Lower lobe of right lung (tissue), 2 donors: ENCODE data around the gene PODXL. TPM values are rescaled to one million over a fixed set of nuclear protein-coding genes. Genes with fewer than 3 reads are reported as not detected.

Experiments used
- ATAC-seq, 2 donors: fragments of 200-7000 bp; cut with Tn5 transposase; one replicate each; pipeline ENCODE4 v1.9.1; 2020 to 2022; ENCODE audit warnings: mild to moderate bottlenecking in 2 of 2, moderate library complexity in 2 of 2
- DNase-seq: peaks from one replicate; pipeline ENCODE4 v3.0.0-alpha.2; 2020
- H3K27ac ChIP-seq: fragments of 200-600 bp; one replicate; pipeline ENCODE4 v1.8.0; 2022
- H3K27me3 ChIP-seq: fragments of 200-600 bp; one replicate; pipeline ENCODE4 v1.8.0; 2022; ENCODE audit warnings: low read depth
- H3K36me3 ChIP-seq: fragments of 200-600 bp; one replicate; pipeline ENCODE4 v1.8.0; 2022; ENCODE audit warnings: mild to moderate bottlenecking
- H3K4me1 ChIP-seq: fragments of 200-600 bp; one replicate; pipeline ENCODE4 v1.8.0; 2022
- H3K4me3 ChIP-seq: fragments of 200-600 bp; one replicate; pipeline ENCODE4 v1.8.0; 2022; ENCODE audit warnings: mild to moderate bottlenecking
- H3K9me3 ChIP-seq: fragments of 200-600 bp; one replicate; pipeline ENCODE4 v1.8.0; 2022
- CTCF ChIP-seq: fragments of 200-600 bp; IDR thresholded peaks from one replicate; pipeline ENCODE4 v1.8.0; 2022; ENCODE audit warnings: antibody characterized with exemption, mild to moderate bottlenecking
- intact Hi-C: fragments of 100-400 bp; cut with DNase I; formaldehyde crosslinking; loops from one replicate; pipeline ENCODE4 v1.11.0; 2022
- total RNA-seq: library from RNA; stranded (reverse); fragmentation: NEBNext Ultra II Directional; extraction: Animal tissue kit (Norgen Biotek cat#: 25700); gene quantifications from one replicate; pipeline ENCODE4 v1.2.1, GENCODE V29; 2021
- donor health status: DM: no; HTN: yes; CAD: no; lungs with severe emphysema.

The PODXL gene
- total RNA-seq, 1 donor from 2014 or later: 116 TPM

- no peaks in the 10 kb centered on the region for H3K27me3 ChIP-seq
- no peak for TF ChIP-seq CTCF
- no peak overlapping the region for H3K4me3 ChIP-seq
- intact Hi-C loops: loop anchor here (10.0 kb wide), 1 partner anchor 155 kb away; no protein-coding TSS in a partner anchor
- H3K9me3 ChIP-seq: no peaks in the 10 kb centered on the region
- ATAC-seq: no peak
- H3K27ac ChIP-seq: no peak overlapping the region
- no peak for DNase-seq
- peaks cover 53% of the 10 kb centered on the region for H3K36me3 ChIP-seq
- peaks cover 22% of the 10 kb centered on the region for H3K4me1 ChIP-seq
Measured at GRCh38 chr7:131499801-131500200, 56.6 kb downstream of the PODXL start.

DNA sequence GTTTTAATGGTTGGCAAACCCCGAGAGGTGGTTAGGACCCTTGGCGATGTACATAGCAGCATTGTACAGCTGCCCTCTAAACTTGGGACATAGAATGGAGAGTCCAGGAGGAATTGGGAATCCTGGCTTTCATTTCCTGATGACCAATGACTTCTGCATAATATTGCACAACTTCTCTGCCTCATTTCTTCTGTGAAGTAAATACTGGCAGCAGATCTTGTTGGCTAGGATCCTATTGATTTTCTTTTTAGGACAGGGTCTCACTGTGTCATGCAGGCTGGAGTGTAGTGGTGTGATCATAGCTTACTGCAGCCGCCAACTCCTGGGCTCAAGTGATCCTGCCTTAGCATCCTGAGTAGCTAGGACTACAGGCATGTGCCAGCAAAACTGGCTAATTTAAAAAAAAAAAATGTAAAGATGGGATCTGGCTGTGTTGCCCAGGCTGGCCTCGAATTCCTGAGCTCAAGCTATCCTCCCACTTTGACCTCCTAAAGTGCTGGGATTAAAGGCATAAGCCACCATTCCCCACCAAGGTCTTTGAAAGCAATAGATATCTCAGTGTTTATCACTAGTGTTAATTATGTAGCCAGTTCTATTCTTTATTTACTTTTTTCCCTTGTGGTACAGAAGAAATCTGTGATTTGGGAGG is 58.1 kb downstream of the PODXL start:
- no peak for DNase-seq
- H3K27ac ChIP-seq: no peak overlapping the region
- no peaks in the 10 kb centered on the region for H3K27me3 ChIP-seq
- no peaks in the 10 kb centered on the region for H3K9me3 ChIP-seq
- TF ChIP-seq CTCF: no peak
- no peak for ATAC-seq
- H3K36me3 ChIP-seq: peaks cover 41% of the 10 kb centered on the region
- H3K4me1 ChIP-seq: peaks cover 14% of the 10 kb centered on the region
- no peak overlapping the region for H3K4me3 ChIP-seq
- intact Hi-C loops: no loop called here

DNA sequence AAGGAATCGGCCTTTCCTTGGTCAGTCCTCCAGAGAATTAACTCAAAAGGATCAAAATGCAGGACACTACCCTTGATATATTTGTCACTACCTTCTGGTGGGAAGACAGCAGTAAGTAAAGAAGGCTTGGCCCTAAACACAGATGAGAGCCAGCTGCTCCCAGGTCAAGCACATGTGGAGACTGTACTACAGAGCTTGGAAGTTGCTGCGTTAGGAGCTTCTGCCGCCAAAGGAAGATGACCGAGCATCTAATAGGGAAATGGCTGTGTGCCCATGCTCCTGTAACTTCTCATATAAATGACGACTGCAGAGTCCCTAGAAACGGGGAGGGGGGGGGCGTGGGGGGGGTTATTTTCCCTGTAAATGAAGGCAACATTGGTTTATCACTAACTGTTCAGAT is 59.0 kb downstream of the PODXL start:
- intact Hi-C loops: no loop called here
- no peak for TF ChIP-seq CTCF
- peaks cover 5% of the 10 kb centered on the region for H3K4me1 ChIP-seq
- peaks cover 40% of the 10 kb centered on the region for H3K36me3 ChIP-seq
- H3K27me3 ChIP-seq: no peaks in the 10 kb centered on the region
- DNase-seq (no peak), ATAC-seq (no peak)
- no peaks in the 10 kb centered on the region for H3K9me3 ChIP-seq
- H3K27ac ChIP-seq: no peak overlapping the region
- no peak overlapping the region for H3K4me3 ChIP-seq

- TF ChIP-seq CTCF: no peak
- Histone ChIP-seq H3K4me1 (no peaks in the 10 kb centered on the region), H3K9me3 (no peaks in the 10 kb centered on the region), H3K27me3 (no peaks in the 10 kb centered on the region), H3K4me3 (no peak overlapping the region), H3K36me3 (peaks cover 29% of the 10 kb centered on the region), H3K27ac (no peak overlapping the region)
- no peak for DNase-seq
- intact Hi-C loops: no loop called here
- ATAC-seq: no peak
Measured at GRCh38 chr7:131495669-131496498, 60.5 kb downstream of the PODXL start.

- H3K27ac ChIP-seq: no peak overlapping the region
- DNase-seq (no peak), ATAC-seq (no peak)
- no peak for TF ChIP-seq CTCF
- H3K27me3 ChIP-seq: no peaks in the 10 kb centered on the region
- peaks cover 20% of the 10 kb centered on the region for H3K36me3 ChIP-seq
- no peaks in the 10 kb centered on the region for H3K9me3 ChIP-seq
- H3K4me3 ChIP-seq: no peak overlapping the region
- H3K4me1 ChIP-seq: no peaks in the 10 kb centered on the region
- intact Hi-C loops: no loop called here
Measured at GRCh38 chr7:131494182-131494581, 62.2 kb downstream of the PODXL start.
